CD4-positive, alpha-beta T cell treated with Interleukin-17A for 1 hour (primary cell): Measurements from ENCODE around the gene KITLG.
"Not testable (repeated sequence)": the region's sequence is repeated elsewhere in the genome, so short reads cannot be mapped to it uniquely, and the experiment has no call there.

Source experiments
- DNase-seq: peaks from one replicate; pipeline ENCODE4 v3.0.0-alpha.2; 2020

Gene KITLG

GRCh38 chr12:88575361-88575970, 4.8 kb downstream of the KITLG start:
- DNase-seq, result no peak

- DNase-seq, result no peak
Observed at GRCh38 chr12:88574278-88574677, 6.0 kb downstream of the KITLG start.

- no peak for DNase-seq
Observed at GRCh38 chr12:88573583-88573982, 6.7 kb downstream of the KITLG start.

GRCh38 chr12:88572781-88573549, 7.3 kb downstream of the KITLG start:
- DNase-seq, result no peak

GRCh38 chr12:88571543-88571942, 8.7 kb downstream of the KITLG start:
- no peak for DNase-seq

- DNase-seq, result no peak
Observed at GRCh38 chr12:88570103-88570502, 10.2 kb downstream of the KITLG start.

- no peak for DNase-seq
Observed at GRCh38 chr12:88566430-88566829, 13.8 kb downstream of the KITLG start.

GRCh38 chr12:88562846-88563582, 17.3 kb downstream of the KITLG start:
- no peak for DNase-seq

- no peak for DNase-seq
Observed at GRCh38 chr12:88562151-88562550, 18.1 kb downstream of the KITLG start.

GRCh38 chr12:88559772-88560171, 20.5 kb downstream of the KITLG start:
- DNase-seq, result no peak

GRCh38 chr12:88559199-88559598, 21.1 kb downstream of the KITLG start:
- no peak for DNase-seq

- DNase-seq, result no peak
Observed at GRCh38 chr12:88558340-88558867, 21.9 kb downstream of the KITLG start.

GRCh38 chr12:88556213-88556774, 24.0 kb downstream of the KITLG start:
- no peak for DNase-seq

GRCh38 chr12:88553941-88554658, 26.2 kb downstream of the KITLG start:
- DNase-seq, result no peak

GRCh38 chr12:88552610-88553079, 27.6 kb downstream of the KITLG start:
- no peak for DNase-seq

- DNase-seq, result no peak
Observed at GRCh38 chr12:88549929-88550328, 30.3 kb downstream of the KITLG start.

- not testable (repeated sequence) for DNase-seq
Observed at GRCh38 chr12:88547949-88548348, 32.3 kb downstream of the KITLG start.

GRCh38 chr12:88546853-88547252, 33.4 kb downstream of the KITLG start:
- DNase-seq, result no peak

GRCh38 chr12:88546226-88546625, 34.0 kb downstream of the KITLG start:
- no peak for DNase-seq

GRCh38 chr12:88544991-88545980, 35.0 kb downstream of the KITLG start:
- no peak for DNase-seq

GRCh38 chr12:88539893-88540292, 40.4 kb downstream of the KITLG start:
- DNase-seq, result no peak
